ENCODE data around the gene MRPL52.

DNA sequence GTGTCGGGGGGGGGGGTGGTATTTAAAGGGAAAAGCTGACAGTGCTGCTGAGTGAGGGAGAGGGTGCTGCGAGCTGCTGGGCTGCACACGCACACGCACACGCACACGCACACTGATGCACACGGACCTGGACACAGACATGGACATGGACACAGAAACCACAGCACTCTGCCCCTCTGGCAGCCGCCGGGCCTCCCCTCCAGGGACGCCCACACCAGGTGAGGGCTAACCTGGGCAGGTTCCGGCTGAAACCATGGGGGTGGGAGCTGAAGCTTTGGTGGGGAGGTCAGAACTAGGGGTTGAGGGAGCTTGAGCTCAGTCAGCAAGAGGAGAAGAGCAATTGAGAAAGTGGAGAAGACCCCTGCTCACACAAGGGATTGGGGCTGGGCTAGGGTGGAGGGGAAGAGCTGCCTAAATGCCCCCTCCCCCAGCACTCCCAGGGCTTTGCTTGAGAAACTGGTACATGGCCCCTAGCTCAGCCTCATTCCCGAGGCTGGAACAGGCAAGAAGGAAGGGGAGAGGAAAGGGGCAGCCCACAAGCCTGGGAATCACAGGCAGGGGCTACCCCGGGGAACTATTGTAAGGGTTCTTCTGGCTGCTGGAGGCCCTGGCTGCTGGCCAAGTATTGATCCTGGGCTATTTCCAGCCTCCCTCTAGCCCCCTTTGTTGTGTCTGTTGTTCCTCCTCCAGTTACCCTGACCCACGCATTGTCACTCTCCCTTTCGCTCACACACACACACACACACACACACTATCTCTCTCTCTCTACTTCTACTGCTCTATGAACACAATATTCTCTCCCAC is 53.7 kb downstream of the MRPL52 start, which contains the start of gene REM2:
- TF ChIP-seq, protein P1, sequence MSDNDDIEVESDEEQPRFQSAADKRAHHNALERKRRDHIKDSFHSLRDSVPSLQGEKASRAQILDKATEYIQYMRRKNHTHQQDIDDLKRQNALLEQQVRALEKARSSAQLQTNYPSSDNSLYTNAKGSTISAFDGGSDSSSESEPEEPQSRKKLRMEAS (IDR thresholded peaks at IDR 0.05): peak; percentile 25; the same call in 1 of the 2 replicates
- TF ChIP-seq EP300 (IDR thresholded peaks at IDR 0.05; ENCODE audit: borderline replicate concordance) (no peak), TAF1 (IDR thresholded peaks at IDR 0.05; ENCODE audit: low read depth) (no peak), YY1 (IDR thresholded peaks at IDR 0.05; ENCODE audit: low read depth) (no peak)
- TF ChIP-seq, protein P2, sequence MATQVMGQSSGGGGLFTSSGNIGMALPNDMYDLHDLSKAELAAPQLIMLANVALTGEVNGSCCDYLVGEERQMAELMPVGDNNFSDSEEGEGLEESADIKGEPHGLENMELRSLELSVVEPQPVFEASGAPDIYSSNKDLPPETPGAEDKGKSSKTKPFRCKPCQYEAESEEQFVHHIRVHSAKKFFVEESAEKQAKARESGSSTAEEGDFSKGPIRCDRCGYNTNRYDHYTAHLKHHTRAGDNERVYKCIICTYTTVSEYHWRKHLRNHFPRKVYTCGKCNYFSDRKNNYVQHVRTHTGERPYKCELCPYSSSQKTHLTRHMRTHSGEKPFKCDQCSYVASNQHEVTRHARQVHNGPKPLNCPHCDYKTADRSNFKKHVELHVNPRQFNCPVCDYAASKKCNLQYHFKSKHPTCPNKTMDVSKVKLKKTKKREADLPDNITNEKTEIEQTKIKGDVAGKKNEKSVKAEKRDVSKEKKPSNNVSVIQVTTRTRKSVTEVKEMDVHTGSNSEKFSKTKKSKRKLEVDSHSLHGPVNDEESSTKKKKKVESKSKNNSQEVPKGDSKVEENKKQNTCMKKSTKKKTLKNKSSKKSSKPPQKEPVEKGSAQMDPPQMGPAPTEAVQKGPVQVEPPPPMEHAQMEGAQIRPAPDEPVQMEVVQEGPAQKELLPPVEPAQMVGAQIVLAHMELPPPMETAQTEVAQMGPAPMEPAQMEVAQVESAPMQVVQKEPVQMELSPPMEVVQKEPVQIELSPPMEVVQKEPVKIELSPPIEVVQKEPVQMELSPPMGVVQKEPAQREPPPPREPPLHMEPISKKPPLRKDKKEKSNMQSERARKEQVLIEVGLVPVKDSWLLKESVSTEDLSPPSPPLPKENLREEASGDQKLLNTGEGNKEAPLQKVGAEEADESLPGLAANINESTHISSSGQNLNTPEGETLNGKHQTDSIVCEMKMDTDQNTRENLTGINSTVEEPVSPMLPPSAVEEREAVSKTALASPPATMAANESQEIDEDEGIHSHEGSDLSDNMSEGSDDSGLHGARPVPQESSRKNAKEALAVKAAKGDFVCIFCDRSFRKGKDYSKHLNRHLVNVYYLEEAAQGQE (IDR thresholded peaks at IDR 0.05; ENCODE audit: low read depth): no peak
